Measurements from ENCODE around the gene ZNF433.

ZNF433 gene

DNA sequence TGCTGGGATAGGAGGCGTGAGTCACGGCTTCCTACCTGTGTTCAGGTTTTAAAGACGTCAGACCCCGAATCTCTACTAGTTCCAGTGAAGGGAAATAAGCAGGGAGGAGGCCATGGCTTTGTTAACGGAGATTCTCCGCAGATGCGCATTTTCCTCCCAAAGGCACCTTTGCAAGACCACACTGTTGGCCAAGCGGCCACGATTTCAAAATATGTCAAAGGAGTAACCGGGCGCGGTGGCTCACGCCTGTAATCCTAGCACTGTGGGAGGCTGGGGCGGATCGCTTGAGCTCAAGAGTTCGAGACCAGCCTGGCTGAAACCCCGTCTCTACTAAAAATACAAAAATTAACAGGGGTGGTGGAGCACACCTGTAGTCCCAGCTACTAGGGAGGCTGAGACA lies 48.7 kb downstream of the ZNF433 start:
- no peak for TF ChIP-seq ZFX (IDR thresholded peaks at IDR 0.05)
- TF ChIP-seq, protein P1, sequence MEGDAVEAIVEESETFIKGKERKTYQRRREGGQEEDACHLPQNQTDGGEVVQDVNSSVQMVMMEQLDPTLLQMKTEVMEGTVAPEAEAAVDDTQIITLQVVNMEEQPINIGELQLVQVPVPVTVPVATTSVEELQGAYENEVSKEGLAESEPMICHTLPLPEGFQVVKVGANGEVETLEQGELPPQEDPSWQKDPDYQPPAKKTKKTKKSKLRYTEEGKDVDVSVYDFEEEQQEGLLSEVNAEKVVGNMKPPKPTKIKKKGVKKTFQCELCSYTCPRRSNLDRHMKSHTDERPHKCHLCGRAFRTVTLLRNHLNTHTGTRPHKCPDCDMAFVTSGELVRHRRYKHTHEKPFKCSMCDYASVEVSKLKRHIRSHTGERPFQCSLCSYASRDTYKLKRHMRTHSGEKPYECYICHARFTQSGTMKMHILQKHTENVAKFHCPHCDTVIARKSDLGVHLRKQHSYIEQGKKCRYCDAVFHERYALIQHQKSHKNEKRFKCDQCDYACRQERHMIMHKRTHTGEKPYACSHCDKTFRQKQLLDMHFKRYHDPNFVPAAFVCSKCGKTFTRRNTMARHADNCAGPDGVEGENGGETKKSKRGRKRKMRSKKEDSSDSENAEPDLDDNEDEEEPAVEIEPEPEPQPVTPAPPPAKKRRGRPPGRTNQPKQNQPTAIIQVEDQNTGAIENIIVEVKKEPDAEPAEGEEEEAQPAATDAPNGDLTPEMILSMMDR (conservative IDR thresholded peaks at IDR 0.05): no peak
- no peak overlapping the region for H3K27ac ChIP-seq

DNA sequence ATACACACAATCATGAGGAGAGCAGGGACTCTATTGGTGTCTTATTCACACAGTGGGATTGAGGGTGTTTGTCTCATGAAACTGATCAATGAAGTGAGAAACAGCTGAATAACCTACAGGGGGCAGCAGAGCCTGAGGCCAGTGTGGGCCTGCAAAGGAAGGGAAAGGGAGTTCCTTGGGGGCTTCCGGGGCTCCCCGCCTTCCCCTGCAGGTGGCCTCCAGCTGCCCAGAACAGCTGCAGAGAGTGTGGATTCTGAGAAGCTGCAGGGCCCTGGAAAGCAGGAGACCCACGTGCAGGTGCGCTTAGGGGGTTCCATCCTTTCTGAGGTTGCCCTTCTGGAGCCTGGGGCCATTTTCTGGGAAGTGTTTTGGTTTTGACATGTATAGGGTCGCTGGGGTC lies 50.5 kb downstream of the ZNF433 start:
- TF ChIP-seq ZFX (IDR thresholded peaks at IDR 0.05): no peak
- TF ChIP-seq, protein P1 (conservative IDR thresholded peaks at IDR 0.05): peak; percentile 7; the same call in 1 of the 2 replicates
- no peak overlapping the region for H3K27ac ChIP-seq

DNA sequence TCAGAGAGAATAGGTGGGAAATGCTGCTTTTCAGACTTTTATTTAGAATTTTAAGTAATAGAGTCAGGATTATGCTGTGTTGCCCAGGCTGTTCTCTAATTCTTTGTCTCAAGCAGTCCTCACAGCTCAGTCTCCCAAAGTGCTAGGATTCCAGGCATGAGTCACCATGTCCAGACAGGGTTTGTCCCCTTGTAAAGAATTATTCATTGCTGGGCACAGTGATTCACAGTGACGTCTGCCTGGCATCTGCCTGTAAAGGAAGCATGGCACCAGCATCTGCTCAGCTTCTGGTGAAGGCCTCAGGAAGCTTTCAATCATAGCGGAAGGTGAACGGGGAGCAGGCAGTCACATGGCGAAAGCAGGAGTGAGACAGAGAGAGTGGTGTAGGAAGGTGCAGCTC lies 53.0 kb downstream of the ZNF433 start:
- no peak overlapping the region for H3K27ac ChIP-seq

DNA sequence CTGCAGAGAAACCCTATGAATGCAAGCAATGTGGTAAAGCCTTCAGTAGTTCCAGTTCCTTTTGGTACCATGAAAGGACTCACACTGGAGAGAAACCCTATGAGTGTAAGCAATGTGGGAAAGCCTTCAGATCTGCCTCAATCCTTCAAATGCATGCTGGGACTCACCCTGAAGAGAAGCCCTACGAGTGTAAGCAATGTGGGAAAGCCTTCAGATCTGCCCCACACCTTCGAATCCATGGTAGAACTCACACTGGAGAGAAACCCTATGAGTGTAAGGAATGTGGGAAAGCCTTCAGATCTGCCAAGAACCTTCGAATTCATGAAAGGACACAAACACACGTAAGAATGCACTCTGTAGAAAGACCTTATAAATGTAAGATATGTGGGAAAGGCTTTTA lies 56.0 kb downstream of the ZNF433 start:
- H3K27ac ChIP-seq: no peak overlapping the region
- TF ChIP-seq, protein P1 (conservative IDR thresholded peaks at IDR 0.05): no peak
- TF ChIP-seq ZFX (IDR thresholded peaks at IDR 0.05): no peak

More for the DNA sequence above, 53.0 kb downstream of the ZNF433 start:
- TF ChIP-seq, protein P1 (conservative IDR thresholded peaks at IDR 0.05): no peak
- TF ChIP-seq ZFX (IDR thresholded peaks at IDR 0.05): no peak

DNA sequence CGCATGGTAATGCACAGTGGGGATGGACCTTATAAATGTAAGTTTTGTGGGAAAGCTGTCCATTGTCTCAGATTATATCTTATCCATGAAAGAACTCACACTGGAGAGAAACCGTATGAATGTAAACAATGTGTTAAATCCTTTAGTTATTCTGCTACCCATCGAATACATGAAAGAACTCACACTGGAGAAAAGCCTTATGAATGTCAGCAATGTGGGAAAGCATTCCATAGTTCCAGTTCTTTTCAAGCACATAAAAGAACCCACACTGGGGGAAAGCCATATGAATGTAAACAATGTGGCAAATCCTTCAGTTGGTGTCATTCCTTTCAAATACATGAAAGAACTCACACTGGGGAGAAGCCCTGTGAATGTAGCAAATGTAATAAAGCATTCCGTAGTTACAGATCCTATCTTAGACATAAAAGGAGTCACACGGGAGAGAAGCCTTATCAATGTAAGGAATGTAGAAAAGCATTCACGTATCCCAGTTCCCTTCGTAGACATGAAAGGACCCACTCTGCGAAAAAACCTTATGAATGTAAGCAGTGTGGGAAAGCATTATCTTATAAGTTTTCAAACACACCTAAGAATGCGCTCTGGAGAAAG lies 56.9 kb downstream of the ZNF433 start:
- H3K27ac ChIP-seq: no peak overlapping the region
- TF ChIP-seq ZFX (IDR thresholded peaks at IDR 0.05): no peak
- TF ChIP-seq, protein P1 (conservative IDR thresholded peaks at IDR 0.05): no peak

DNA sequence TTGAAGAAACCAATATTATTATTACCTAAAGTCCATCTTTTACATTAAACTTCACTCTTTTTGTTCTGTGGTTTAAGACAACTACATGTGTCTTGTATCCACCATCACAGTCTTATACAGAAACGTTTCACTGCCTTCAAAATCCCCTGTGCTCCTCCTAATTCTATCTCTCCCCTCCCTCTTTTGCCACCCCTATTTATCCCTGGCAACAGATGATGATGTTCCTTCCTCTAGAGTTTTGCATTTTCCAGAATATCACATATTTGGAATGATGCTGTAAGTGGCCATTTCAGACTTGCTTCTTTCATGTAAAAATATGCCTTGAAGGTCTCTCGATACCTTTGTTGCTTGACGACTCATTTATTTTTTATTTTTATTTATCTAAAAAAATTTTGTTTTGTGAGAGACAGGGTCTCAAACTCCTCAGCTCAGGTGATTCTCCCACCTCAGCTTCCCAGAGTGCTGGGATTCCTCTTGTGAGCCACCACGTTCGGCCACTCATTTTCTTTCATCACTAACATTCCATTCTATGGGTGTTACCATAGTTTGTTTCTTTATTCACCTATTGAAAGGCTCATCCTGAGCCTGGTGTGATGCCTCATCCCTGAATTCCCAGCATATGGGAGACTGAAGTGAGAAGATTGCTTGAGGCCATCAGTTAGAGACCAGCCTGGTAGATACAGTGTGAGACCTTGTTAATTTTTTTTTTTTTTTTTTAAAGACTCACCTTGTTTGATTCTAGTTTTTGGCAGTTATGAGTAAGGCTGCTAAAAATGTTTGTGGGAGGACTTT lies 62.3 kb downstream of the ZNF433 start:
- TF ChIP-seq, protein P1 (conservative IDR thresholded peaks at IDR 0.05): no peak
- no peak for TF ChIP-seq ZFX (IDR thresholded peaks at IDR 0.05)
- H3K27ac ChIP-seq: no peak overlapping the region

DNA sequence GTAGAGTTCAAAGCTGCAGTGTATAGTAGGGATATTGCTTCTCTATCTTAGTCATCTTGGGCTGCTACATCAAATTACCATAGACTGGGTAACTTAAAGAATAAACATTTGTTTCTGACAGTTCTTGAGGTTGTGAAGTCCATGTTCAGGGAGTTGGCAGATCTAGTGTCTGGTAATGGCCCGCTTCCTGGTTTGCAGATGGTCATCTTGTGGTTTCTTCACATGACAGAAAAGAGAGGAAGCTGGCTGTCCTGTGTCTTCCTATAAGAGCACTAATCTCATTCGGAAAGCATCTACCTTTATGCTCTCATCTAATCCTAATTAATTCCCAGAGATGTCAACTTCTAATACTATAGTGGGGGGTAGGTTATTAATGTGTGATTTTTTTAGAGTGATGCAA lies 64.4 kb downstream of the ZNF433 start:
- TF ChIP-seq, protein P1 (conservative IDR thresholded peaks at IDR 0.05): no peak
- no peak overlapping the region for H3K27ac ChIP-seq

All from C4-2B (cell line).